Activated CD4-positive, alpha-beta T cell treated with anti-CD3 and anti-CD28 coated beads, Interleukin-2, Interleukin-6, amounts not matched to agents 100 ng/mL and 50 ng/mL, durations not matched to agents 16 hours and 8 hours (primary cell): ENCODE measurements around the gene GDF2.

Source experiments
- DNase-seq: peaks from one replicate; pipeline ENCODE4 v3.0.0-alpha.2; 2020

GDF2 gene

DNA sequence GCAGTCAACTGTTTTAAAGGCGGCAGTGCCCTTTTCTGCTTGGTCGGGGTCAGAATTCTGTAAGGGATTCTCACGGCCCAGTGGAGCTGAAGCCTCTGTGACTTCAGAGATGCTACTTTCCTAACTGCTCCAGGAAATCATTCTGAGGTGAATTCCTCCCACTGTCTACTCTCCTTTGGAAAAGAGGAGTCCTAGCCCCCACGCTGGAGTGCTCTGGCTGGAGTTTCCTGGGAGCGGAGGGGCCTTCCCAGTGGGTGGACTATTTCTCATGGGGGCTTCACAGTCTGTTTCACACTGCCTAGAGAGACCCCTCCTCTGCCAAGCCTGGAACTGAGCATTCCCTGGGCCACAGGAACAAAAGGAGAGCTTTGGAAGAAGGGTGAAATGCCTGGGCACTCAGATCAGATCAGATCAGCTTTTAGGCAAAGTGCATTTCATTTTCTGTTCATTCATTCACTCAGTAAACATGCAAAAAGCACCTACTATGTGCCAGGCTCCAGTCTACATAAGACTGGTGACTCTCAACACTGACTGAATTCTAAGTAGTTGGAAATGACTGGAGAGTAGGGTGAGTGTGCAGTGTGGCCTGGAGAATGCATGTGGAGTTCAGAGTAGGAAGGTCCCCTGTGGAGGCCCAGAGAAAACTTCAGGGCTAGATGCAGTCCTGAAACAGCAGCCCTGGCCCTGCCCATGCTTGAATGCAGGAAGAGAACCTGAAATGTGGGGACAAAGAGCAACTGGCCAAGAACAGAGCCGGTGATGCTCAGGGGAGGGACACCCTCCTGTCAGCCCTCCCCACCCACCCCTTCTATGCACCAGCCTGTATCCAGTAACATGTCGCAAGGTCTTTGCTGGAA lies 49.6 kb downstream of the GDF2 start:
- DNase-seq: no peak

DNA sequence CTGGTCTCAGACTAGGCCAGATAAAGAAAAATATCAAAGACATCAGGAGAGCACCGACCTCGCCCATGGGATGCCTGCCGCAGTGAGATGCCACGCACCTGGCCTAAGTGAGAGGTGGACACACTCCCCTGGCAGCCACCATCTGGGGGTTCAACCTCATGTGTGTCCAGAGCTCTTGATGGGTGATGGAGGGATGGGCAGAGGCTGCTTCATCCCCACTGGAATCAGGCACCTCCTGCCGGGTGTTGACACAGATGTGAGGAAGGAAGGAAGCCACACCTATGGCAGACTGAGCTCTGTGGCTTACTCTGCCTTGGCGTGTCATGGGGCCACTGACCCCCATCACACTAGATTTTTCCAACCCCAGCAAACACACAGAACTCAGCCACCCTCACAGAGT lies 50.5 kb downstream of the GDF2 start:
- no peak for DNase-seq

GRCh38 chr10:47374611-47375536 lies 52.6 kb downstream of the GDF2 start:
- no peak for DNase-seq

DNA sequence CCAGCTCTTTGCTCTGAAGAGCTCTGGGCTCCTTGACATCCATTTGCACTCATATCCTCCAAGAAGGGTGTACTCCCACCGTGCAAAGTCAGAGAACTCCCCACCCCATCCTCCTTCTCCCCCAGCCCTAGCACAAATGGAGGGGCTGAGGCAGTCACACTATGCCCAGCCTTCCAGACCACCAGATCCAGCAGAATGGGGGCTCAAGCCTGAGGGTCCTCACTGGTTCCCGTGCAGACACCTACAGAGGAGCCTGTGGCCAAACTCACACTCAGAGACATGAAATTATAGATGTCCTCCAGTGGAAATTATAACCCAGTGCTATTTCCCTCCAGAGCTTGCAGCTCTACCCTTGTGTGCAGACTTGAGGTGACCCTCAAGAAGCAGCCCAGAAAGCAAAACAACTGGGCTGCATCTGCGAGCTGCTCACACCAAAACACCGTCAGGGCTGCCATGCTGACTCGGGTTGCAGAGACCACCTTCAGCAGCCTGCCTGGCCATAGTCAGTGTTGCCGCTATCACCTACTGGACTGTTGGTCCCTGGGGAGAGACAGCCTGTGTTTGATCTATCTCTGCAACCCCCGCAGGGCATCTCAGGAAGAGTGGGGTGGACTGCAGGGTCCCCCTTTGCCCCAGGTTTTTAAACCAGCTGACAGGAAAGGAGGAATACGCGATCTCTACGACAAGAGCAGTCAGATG lies 54.4 kb downstream of the GDF2 start:
- DNase-seq: no peak
